Kidney epithelial cell (primary cell): Measurements from ENCODE around the gene TNFAIP2. TPM values are rescaled to one million over a fixed set of nuclear protein-coding genes. Genes with fewer than 3 reads are reported as not detected.
A peak's percentile ranks its signal among the peaks of the same experiment; 100 is the strongest.

Experiments
- DNase-seq: peaks from one replicate; pipeline ENCODE4 v3.0.0-alpha.2; 2010; ENCODE audit warnings: low read depth
- H3K27me3 ChIP-seq: 2 replicates; pipeline ENCODE4 v1.6.0; 2011; ENCODE audit warnings: low read length; ENCODE audit not compliant: control insufficient read depth, insufficient read depth
- H3K36me3 ChIP-seq: 2 replicates; pipeline ENCODE4 v1.5.1; 2011; ENCODE audit warnings: low read length; ENCODE audit not compliant: control insufficient read depth, insufficient read depth
- H3K4me3 ChIP-seq: 2 replicates; pipeline ENCODE4 v1.5.1; 2011; ENCODE audit warnings: low read depth, mild to moderate bottlenecking, control low read depth, low read length
- CTCF ChIP-seq: IDR thresholded peaks from 2 replicates; pipeline ENCODE4 v1.5.1; 2011; ENCODE audit warnings: mild to moderate bottlenecking, moderate library complexity, low read length, control low read depth, inconsistent platforms; ENCODE audit not compliant: insufficient read depth, poor library complexity, severe bottlenecking
- total RNA-seq: library from RNA; depleted of rRNA; stranded (reverse); fragments of >200 nt; gene quantifications from 2 replicates; pipeline ENCODE4 v1.2.3, GENCODE V29; 2015

The TNFAIP2 gene
- total RNA-seq, 1 donor from 2014 or later = 152 TPM

- Histone ChIP-seq H3K36me3 (no peaks in the 10 kb centered on the region), H3K27me3 (no peaks in the 10 kb centered on the region), H3K4me3 (no peak overlapping the region)
- TF ChIP-seq CTCF = no peak
- no peak for DNase-seq
Observed at GRCh38 chr14:103125098-103126070, 2.1 kb downstream of the TNFAIP2 start.

- H3K27me3 ChIP-seq = no peaks in the 10 kb centered on the region
- no peak for TF ChIP-seq CTCF
- peak overlapping the region; percentile 26 for H3K4me3 ChIP-seq
- no peaks in the 10 kb centered on the region for H3K36me3 ChIP-seq
- DNase-seq = no peak
Observed at GRCh38 chr14:103126088-103126872, 3.0 kb downstream of the TNFAIP2 start.

- Histone ChIP-seq H3K4me3 (peak overlapping the region; percentile 26), H3K27me3 (no peaks in the 10 kb centered on the region), H3K36me3 (no peaks in the 10 kb centered on the region)
- DNase-seq = no peak
- TF ChIP-seq CTCF = no peak
Observed at GRCh38 chr14:103126873-103127304, 3.6 kb downstream of the TNFAIP2 start.

GRCh38 chr14:103127356-103127755 is 4.1 kb downstream of the TNFAIP2 start:
- H3K4me3 ChIP-seq = no peak overlapping the region

More at GRCh38 chr14:103127356-103127755, 4.1 kb downstream of the TNFAIP2 start:
- no peak for DNase-seq
- TF ChIP-seq CTCF = no peak
- Histone ChIP-seq H3K36me3 (no peaks in the 10 kb centered on the region), H3K27me3 (no peaks in the 10 kb centered on the region)
